GM13976 (cell line): ENCODE results near the gene UBAC2.

Experiments
- DNase-seq: peaks from one replicate; pipeline ENCODE4 v3.0.0; 2012; ENCODE audit warnings: low spot score
- CTCF ChIP-seq: IDR thresholded peaks from 2 replicates; pipeline ENCODE4 v1.5.1; 2012; ENCODE audit warnings: borderline replicate concordance, mild to moderate bottlenecking; ENCODE audit not compliant: insufficient read depth; ENCODE audit errors: extremely low read depth, missing control alignments, control extremely low read depth
- in situ Hi-C: fragments of 300-500 bp; cut with MboI; formaldehyde crosslinking; loops from one replicate; pipeline ENCODE4 v1.12.0; 2022; ENCODE audit warnings: low sequenced_read_pairs, mixed read lengths, inconsistent platforms; ENCODE audit not compliant: unreplicated experiment

UBAC2 gene

GRCh38 chr13:99422586-99423220, 222.0 kb downstream of the UBAC2 start:
- no peak for DNase-seq
- in situ Hi-C loops = no loop called here
- no peak for TF ChIP-seq CTCF

GRCh38 chr13:99425485-99426341, 225.1 kb downstream of the UBAC2 start:
- in situ Hi-C loops = no loop called here
- TF ChIP-seq CTCF = no peak
- DNase-seq = peak; percentile 77

- in situ Hi-C loops = no loop called here
- peak; percentile 13 for TF ChIP-seq CTCF
- no peak for DNase-seq
Observed at GRCh38 chr13:99426426-99426825, 225.8 kb downstream of the UBAC2 start.

- TF ChIP-seq CTCF = no peak
- DNase-seq = no peak
- in situ Hi-C loops = loop anchor here (10.0 kb wide), 1 partner anchor 45 kb away; no protein-coding TSS in a partner anchor
Observed at GRCh38 chr13:99429670-99430069, 229.0 kb downstream of the UBAC2 start.

- DNase-seq = peak; percentile 65
- in situ Hi-C loops = loop anchor here (10.0 kb wide), 1 partner anchor 47 kb away; no protein-coding TSS in a partner anchor
- TF ChIP-seq CTCF = no peak
Observed at GRCh38 chr13:99431927-99432608, 231.4 kb downstream of the UBAC2 start.
